Forelimb muscle (tissue), 1 donor: Measurements from ENCODE around the gene LYZL4. TPM values are rescaled to one million over a fixed set of nuclear protein-coding genes. Genes with fewer than 3 reads are reported as not detected.

Experiments
- DNase-seq: peaks from one replicate; pipeline ENCODE4 v3.0.0-alpha.2; 2013; ENCODE audit warnings: low read depth
- polyA plus RNA-seq: library from polyadenylated mRNA; unstranded; fragments of 120-200 nt; gene quantifications from one replicate; pipeline ENCODE4 v1.2.1, GENCODE V29; 2013; ENCODE audit not compliant: insufficient read length

LYZL4 gene
- polyA plus RNA-seq, 1 donor = not detected

- DNase-seq = no peak
Observed at GRCh38 chr3:42425736-42426407, 15.5 kb upstream of the LYZL4 start.

- no peak for DNase-seq
Observed at GRCh38 chr3:42424911-42425310, 14.5 kb upstream of the LYZL4 start.

- no peak for DNase-seq
Observed at GRCh38 chr3:42421818-42422796, 11.7 kb upstream of the LYZL4 start.

- DNase-seq = no peak
Observed at GRCh38 chr3:42419563-42419962, 9.2 kb upstream of the LYZL4 start.

- no peak for DNase-seq
Observed at GRCh38 chr3:42412526-42413155, 2.2 kb upstream of the LYZL4 start.

GRCh38 chr3:42411429-42411828 lies 1.0 kb upstream of the LYZL4 start:
- no peak for DNase-seq

GRCh38 chr3:42408156-42408555 lies 2.3 kb downstream of the LYZL4 start:
- DNase-seq = no peak

- no peak for DNase-seq
Observed at GRCh38 chr3:42406727-42407450, 3.5 kb downstream of the LYZL4 start.

GRCh38 chr3:42405857-42406256 lies 4.6 kb downstream of the LYZL4 start:
- no peak for DNase-seq

GRCh38 chr3:42403737-42404136 lies 6.7 kb downstream of the LYZL4 start:
- no peak for DNase-seq

GRCh38 chr3:42402394-42403096 lies 7.9 kb downstream of the LYZL4 start:
- no peak for DNase-seq

- DNase-seq = no peak
Observed at GRCh38 chr3:42398080-42398479, 12.3 kb downstream of the LYZL4 start.

- no peak for DNase-seq
Observed at GRCh38 chr3:42397644-42398043, 12.8 kb downstream of the LYZL4 start.

GRCh38 chr3:42394579-42395288 lies 15.7 kb downstream of the LYZL4 start:
- DNase-seq = no peak

GRCh38 chr3:42387802-42388651 lies 22.4 kb downstream of the LYZL4 start:
- DNase-seq = no peak

GRCh38 chr3:42381551-42382082 lies 28.8 kb downstream of the LYZL4 start:
- no peak for DNase-seq

- DNase-seq = no peak
Observed at GRCh38 chr3:42377681-42378080, 32.7 kb downstream of the LYZL4 start.

GRCh38 chr3:42376344-42376798 lies 34.0 kb downstream of the LYZL4 start:
- DNase-seq = peak; percentile 76
